ENCODE results near the gene LCAT.
"Not testable (repeated sequence)": the region's sequence is repeated elsewhere in the genome, so short reads cannot be mapped to it uniquely, and the experiment has no call there.

The LCAT gene

DNA sequence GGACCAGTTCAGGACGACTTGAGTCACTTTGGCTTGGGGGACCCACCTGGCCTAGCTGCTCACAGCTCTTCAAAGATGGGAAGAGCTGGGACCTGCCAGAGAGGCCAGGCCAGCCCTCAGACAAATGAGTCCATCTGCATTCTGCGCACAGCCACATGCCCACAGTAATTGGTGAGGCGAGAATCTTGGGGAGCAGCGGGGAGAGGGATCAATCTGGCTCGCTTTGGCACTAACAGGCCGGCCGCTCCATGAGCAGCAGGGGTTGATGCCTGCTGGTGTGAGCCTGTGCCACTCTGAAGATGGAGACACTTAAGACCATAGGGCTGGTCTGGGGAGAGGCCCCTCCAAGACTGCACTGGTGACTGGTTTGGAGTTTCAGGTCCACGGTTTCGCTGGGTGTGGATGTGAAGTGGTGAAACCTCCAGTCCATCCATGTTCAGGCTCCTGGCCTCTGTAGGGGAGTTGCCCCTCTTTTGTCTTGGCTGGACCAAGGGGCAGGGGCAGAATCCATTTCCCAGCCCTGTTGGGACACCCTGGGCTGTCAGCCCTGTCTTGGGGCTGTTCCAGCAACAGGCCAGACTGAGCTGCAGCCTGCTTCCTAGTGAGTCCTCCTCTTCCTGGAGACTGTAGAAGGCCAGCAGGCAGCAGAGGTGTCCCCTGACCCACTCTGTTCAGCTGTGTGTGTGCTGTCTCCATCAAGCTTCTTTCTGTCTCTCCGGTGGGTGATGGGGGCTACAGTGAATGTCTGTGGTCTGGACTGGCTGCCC is 19.6 kb downstream of the LCAT start:
- in situ Hi-C loops (cut with HindIII; ENCODE audit: low pct_ligation_motif_present, low pct_unique_long_range_greater_than_20kb, low sequenced_read_pairs): no loop called here
- DNase-seq: no peak

- DNase-seq: no peak
- in situ Hi-C loops (cut with HindIII; ENCODE audit: low pct_ligation_motif_present, low pct_unique_long_range_greater_than_20kb, low sequenced_read_pairs): no loop called here
These were observed 20.4 kb downstream of the LCAT start for GRCh38 chr16:67923414-67924116.

GRCh38 chr16:67922740-67923139 is 21.2 kb downstream of the LCAT start:
- DNase-seq: no peak
- in situ Hi-C loops (cut with HindIII; ENCODE audit: low pct_ligation_motif_present, low pct_unique_long_range_greater_than_20kb, low sequenced_read_pairs): no loop called here

- DNase-seq: no peak
- in situ Hi-C loops (cut with HindIII; ENCODE audit: low pct_ligation_motif_present, low pct_unique_long_range_greater_than_20kb, low sequenced_read_pairs): no loop called here
These were observed 21.7 kb downstream of the LCAT start for GRCh38 chr16:67922221-67922620.

- in situ Hi-C loops (cut with HindIII; ENCODE audit: low pct_ligation_motif_present, low pct_unique_long_range_greater_than_20kb, low sequenced_read_pairs): no loop called here
- no peak for DNase-seq
These were observed 24.2 kb downstream of the LCAT start for GRCh38 chr16:67919622-67920221.

DNA sequence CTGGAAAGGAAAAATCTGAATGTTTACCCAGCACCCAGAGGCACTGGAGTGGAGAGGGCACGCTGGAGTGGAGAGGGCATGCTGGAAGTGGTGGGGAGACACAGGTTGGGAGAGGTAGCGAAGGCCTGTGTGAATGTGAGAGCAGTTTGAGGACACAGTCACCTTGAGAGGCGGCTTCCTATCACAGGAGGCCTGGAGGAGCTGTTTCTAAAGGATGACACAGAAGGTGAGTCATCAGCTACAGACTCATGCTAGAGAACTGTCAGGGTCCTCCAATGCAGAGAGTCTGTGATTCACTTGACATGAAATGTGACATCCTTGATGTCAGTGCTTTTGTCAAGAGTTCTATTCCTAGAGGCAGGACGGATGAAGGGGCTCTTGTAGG is 26.1 kb downstream of the LCAT start:
- in situ Hi-C loops (cut with HindIII; ENCODE audit: low pct_ligation_motif_present, low pct_unique_long_range_greater_than_20kb, low sequenced_read_pairs): no loop called here
- peak; percentile 85 for DNase-seq

DNA sequence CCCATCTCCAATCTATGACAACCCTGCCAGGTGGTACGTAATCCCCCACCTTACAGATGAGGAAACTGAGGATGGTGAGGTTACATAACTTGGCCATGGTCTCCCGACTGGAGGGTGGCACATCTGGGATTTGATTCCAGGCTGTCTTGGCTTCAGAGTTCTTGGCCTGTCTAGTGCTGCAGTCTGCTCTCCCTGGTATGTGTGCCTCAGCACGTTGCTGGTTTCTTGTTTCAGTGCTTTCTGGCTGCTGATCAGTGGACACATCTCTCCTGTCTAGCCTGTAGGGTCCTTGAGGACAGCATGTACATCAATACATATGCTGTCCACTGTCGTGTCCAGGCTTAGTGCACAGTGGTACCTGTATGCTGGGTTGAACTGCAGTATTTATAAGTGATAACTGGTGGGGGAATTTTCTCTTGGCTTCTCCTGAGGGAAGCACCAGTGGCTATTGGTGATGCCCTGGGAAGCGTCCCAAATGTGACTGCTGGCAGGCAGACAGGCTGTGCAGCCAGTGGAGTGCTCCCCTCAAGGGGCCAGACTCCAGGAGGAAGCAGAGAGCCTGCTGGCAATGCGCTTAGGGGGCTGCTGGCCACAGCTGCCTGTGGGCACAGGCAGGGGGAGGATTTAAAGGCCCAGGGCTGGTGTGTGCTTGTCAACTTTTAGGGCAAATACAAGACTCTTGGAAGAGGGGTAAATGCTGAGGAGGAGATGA is 26.6 kb downstream of the LCAT start:
- in situ Hi-C loops (cut with HindIII; ENCODE audit: low pct_ligation_motif_present, low pct_unique_long_range_greater_than_20kb, low sequenced_read_pairs): no loop called here
- DNase-seq: no peak

- DNase-seq: no peak
- in situ Hi-C loops (cut with HindIII; ENCODE audit: low pct_ligation_motif_present, low pct_unique_long_range_greater_than_20kb, low sequenced_read_pairs): no loop called here
These were observed 27.8 kb downstream of the LCAT start for GRCh38 chr16:67915831-67916723.

DNA sequence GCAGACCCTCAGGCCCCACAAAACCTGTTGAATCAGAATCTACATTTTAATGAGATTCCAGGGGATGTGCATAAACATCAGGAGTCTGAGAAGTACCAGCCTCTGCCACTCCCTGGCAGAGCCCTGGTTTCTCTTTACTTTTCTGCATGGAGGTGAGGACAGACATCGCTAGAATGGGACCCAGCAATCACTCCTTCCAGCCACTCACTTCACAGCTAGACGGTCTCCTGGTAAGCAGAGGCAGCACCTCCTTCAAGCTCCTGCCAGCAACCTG is 28.5 kb downstream of the LCAT start:
- DNase-seq; in situ Hi-C loops (cut with HindIII; ENCODE audit: low pct_ligation_motif_present, low pct_unique_long_range_greater_than_20kb, low sequenced_read_pairs): not testable (repeated sequence)

DNA sequence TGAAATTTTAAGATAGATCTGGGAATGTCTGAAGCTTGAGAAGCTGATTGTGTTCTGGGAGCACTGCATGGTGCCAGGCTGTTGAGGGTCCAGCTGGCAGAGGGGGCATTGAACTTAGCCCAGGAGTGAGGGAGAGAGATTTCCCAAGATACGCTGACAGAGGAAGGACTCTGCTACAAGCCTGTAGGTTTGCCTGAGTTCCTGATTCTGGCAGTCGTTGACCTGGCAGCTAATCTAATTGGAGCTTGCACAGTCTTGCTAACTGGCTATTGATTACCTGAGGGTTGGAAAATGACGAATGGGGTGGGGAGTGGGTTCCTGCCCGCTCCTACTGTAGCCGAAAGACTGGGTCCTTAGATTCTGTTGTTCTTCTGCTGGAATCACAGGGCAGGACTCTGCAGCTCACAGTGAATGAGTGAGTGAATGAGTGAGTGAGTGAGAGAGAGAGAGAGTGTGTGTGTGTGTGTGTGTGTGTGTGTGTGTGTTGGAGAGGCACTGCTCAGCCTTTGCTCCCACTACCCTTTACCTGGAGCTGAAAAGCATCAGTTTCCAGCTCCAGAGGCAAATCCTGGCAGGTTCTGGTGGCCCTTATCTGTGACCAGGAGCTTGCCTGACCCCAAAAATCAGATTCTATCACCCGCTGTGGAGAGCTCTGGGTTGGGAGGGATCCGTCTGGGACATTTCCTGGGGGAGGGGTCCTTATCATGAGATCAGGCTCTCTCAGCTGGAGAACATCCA is 29.0 kb downstream of the LCAT start:
- in situ Hi-C loops (cut with HindIII; ENCODE audit: low pct_ligation_motif_present, low pct_unique_long_range_greater_than_20kb, low sequenced_read_pairs): no loop called here
- DNase-seq: no peak

DNA sequence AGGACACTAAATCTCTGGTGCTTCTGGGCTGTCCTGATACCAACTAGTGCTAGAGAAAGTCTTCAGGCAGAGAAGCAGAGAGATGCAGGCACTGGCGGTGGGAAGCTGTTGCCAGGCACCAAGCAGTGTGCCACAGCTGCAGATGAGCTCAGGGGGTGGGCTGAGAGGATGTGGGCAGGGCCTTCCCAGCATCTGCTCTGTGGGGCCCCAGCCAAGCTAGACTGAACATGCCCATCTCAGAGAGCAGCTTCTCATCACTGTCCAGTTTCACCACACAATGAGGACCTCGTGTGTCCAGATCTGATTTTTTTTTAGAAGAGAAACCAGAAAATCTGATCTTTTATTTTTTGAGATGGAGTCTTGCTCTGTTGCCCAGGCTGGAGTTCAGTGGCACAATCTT is 33.8 kb downstream of the LCAT start:
- no peak for DNase-seq
- in situ Hi-C loops (cut with HindIII; ENCODE audit: low pct_ligation_motif_present, low pct_unique_long_range_greater_than_20kb, low sequenced_read_pairs): no loop called here

DNA sequence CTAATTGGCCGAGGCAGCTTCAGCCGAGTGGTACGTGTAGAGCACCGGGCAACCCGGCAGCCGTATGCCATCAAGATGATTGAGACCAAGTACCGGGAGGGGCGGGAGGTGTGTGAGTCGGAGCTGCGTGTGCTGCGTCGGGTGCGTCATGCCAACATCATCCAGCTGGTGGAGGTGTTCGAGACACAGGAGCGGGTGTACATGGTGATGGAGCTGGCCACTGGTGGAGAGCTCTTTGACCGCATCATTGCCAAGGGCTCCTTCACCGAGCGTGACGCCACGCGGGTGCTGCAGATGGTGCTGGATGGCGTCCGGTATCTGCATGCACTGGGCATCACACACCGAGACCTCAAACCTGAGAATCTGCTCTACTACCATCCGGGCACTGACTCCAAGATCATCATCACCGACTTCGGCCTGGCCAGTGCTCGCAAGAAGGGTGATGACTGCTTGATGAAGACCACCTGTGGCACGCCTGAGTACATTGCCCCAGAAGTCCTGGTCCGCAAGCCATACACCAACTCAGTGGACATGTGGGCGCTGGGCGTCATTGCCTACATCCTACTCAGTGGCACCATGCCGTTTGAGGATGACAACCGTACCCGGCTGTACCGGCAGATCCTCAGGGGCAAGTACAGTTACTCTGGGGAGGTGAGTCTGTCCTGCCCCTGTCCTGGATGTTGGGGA is 34.7 kb downstream of the LCAT start:
- in situ Hi-C loops (cut with HindIII; ENCODE audit: low pct_ligation_motif_present, low pct_unique_long_range_greater_than_20kb, low sequenced_read_pairs): no loop called here
- no peak for DNase-seq

- in situ Hi-C loops (cut with HindIII; ENCODE audit: low pct_ligation_motif_present, low pct_unique_long_range_greater_than_20kb, low sequenced_read_pairs): no loop called here
- no peak for DNase-seq
These were observed 36.3 kb downstream of the LCAT start for GRCh38 chr16:67907397-67908180.

DNA sequence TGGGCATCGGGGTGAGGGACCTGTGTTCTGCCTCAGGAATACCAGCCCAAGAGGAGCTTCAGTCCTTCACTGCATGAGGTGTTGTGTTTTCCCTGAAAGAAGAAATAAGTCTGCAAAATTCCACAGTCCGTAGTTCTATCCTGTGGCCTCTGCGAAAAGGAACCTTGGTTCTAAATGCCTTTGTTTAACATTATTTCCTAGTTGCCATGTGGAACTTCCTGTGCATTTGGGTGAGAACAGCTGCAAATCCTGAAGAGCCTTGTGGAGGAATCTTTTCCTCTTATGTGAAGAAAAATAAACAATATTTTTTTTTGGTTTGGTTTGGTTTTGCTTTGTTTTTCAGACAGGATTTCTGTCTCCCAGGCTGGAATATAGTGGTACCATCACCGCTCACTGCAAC is 41.1 kb downstream of the LCAT start:
- no peak for DNase-seq
- in situ Hi-C loops (cut with HindIII; ENCODE audit: low pct_ligation_motif_present, low pct_unique_long_range_greater_than_20kb, low sequenced_read_pairs): no loop called here

DNA sequence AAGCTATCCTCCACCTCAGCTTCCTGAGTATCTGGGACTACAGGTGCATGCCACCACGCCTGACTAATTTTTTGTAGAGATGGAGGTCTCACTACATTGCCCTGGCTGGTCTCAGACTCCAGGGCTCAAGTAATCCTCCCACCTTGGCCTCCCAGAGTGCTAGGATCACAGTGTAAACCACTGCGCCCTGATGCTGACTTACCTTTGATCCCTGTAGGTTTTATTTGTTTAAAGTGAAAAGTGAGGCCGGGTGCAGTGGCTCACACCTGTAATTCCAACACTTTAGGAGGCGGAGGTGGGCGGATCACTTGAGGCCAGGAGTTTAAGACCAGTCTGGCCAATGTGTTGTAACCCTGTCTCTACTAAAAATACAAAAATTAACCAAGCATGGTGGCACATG is 42.2 kb downstream of the LCAT start:
- in situ Hi-C loops (cut with HindIII; ENCODE audit: low pct_ligation_motif_present, low pct_unique_long_range_greater_than_20kb, low sequenced_read_pairs): no loop called here

GRCh38 chr16:67897231-67897630 is 46.7 kb downstream of the LCAT start:
- in situ Hi-C loops (cut with HindIII; ENCODE audit: low pct_ligation_motif_present, low pct_unique_long_range_greater_than_20kb, low sequenced_read_pairs): no loop called here
- DNase-seq: no peak

More for the DNA sequence above, 42.2 kb downstream of the LCAT start:
- no peak for DNase-seq

Measured in ACHN (cell line).